GM23338 (cell line): ENCODE results near the gene TIMM44.

ENCODE experiments used
- CTCF ChIP-seq, 2 experiments: fragments of 200-600 bp in 1 of 2; sonication (generic) in 1 of 2; conservative IDR thresholded peaks; 2 replicates each; pipeline versions ENCODE4 v1.5.1 to v1.6.1; 2016 to 2017; ENCODE audit warnings: antibody characterized with exemption in 2 of 2, low read depth in 2 of 2, mild to moderate bottlenecking in 2 of 2, moderate library complexity in 1 of 2
- EZH2 ChIP-seq: fragments of 200-600 bp; sonication (generic); IDR thresholded peaks from one replicate; pipeline ENCODE4 v1.8.0; 2017; ENCODE audit warnings: antibody characterized with exemption, mild to moderate bottlenecking, low read depth; ENCODE audit not compliant: unreplicated experiment
- JUNB ChIP-seq: IDR thresholded peaks from one replicate; pipeline ENCODE4 v1.6.1; 2016; ENCODE audit warnings: antibody characterized with exemption; ENCODE audit not compliant: unreplicated experiment

- TF ChIP-seq CTCF (conservative IDR thresholded peaks at IDR 0.05; ENCODE audit: low read depth in 2 of 2) (no peak), EZH2 (no peak), JUNB (no peak)
Observed at GRCh38 chr19:7983995-7984837, 40.8 kb upstream of the TIMM44 start.
